Activated CD4-positive, alpha-beta T cell treated with anti-CD3 and anti-CD28 coated beads, Interleukin-2, amount 50 U/mL, for 1 hour (primary cell): Measurements from ENCODE around the gene FIGNL1.

Experiments
- DNase-seq: peaks from one replicate; pipeline ENCODE4 v3.0.0-alpha.2; 2020

Gene FIGNL1

GRCh38 chr7:50427518-50427917, 22.6 kb downstream of the FIGNL1 start:
- DNase-seq, result no peak

DNA sequence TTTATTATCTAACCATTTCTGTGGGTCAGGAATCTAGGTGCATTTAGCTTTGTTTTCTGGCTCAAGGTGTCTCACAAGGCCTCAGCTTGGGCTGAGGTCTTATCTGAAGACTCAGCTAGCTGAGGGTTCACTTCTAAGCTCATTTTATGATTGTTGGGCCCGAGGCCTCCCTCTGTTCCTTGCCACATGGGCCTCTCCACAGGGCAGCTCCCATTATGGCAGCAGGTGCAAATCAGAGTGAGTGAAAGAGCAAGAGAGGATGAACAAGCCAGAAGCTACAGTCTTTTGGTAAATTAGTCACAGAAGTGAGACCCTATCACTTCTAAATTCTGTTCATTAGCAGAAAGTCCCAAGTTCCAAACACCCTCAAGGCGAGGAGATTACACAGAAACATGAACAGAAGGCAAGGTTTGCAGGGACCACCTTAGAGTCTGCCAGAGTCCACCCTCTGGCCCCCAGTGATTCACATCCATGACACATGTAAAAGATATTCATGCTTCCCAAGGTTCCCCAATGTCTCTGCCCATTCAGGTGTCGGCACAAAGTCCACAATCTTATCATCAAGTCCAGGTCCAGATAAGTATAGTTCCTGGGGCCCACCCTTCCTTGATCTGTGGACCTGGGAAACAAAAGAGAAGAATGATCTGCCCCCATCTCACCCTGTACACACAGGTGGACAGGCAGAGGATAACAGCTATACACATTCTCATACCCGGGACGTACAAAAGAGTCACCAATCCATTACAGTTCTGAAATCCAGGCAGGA, 23.7 kb downstream of the FIGNL1 start:
- no peak for DNase-seq

DNA sequence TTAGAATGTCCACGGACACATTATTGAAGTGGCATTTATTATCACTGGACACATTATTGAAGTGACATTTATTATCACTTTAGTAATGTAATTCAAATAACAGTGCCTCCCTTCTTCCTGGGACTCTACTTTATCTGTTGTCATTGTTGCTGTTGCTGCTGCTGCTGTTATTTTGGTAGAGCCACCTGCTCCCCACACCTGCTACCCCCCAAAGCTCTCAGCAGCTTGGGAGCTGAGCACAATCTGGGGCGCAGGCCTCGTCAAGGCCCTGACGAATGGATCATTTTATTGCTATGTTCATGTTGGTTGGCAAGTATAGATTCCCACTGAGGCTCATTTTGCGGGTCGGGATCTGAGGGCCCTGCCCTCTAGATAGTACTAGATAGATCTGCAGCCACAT, 24.8 kb downstream of the FIGNL1 start:
- no peak for DNase-seq

GRCh38 chr7:50423860-50424259, 26.3 kb downstream of the FIGNL1 start:
- no peak for DNase-seq

GRCh38 chr7:50422858-50423257, 27.3 kb downstream of the FIGNL1 start:
- no peak for DNase-seq

- no peak for DNase-seq
Observed at GRCh38 chr7:50421043-50421442, 29.1 kb downstream of the FIGNL1 start.

- no peak for DNase-seq
Observed at GRCh38 chr7:50418526-50419290, 31.4 kb downstream of the FIGNL1 start.

DNA sequence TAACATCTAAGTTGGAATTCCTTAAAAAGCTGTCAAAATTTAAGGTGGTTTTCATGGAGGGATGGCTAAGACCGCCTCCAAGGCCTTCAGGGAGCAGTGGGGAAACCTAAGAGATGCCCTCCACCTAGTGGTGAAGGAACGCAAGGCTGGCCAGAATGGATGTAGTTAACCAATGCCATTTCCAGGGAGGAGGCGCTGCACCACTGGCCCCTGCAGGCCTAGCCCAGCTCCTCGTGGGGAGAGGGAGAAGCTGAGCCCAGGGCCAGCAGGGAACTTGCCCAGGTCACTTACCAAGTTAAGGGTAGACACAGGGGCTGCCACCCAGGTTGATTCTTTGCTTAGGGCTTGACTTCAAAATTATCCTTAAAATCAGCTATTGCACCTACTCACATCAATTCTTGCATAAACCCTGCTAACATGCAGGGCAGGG, 32.0 kb downstream of the FIGNL1 start:
- DNase-seq, result peak; percentile 64

DNA sequence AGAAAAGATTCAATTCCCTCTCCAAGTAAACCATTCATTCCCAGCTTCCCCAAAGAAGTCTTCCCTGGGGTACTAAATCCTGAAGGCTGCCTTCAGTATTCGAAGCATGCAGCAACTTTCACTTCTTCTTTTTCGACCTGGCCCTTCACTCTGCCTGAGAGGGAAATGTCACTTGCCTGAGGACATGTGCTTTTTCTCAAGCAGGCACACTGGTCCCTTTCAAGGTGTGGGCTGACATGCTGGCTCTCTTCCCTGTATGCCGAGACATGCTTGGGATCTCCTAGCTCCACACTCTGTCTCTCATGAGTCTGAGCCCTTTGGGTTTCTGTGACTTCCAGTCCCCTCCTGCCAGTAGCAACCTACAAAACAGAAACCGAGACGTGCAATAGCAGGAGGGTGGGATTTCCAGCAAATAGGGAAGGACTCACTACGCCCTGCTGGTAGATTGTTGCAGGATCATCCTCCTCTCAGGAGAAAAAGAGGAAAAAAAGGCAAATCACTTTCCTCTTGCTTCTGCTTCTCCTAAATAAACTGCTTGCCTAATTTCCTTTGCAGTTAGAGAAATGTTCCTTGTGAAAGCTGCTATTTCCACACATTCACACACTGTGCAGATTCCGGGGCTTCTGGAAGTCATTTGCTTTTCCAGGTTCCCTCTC, 33.5 kb downstream of the FIGNL1 start:
- no peak for DNase-seq

GRCh38 chr7:50415844-50416364, 34.2 kb downstream of the FIGNL1 start:
- DNase-seq, result no peak

GRCh38 chr7:50413561-50413960, 36.6 kb downstream of the FIGNL1 start:
- no peak for DNase-seq

DNA sequence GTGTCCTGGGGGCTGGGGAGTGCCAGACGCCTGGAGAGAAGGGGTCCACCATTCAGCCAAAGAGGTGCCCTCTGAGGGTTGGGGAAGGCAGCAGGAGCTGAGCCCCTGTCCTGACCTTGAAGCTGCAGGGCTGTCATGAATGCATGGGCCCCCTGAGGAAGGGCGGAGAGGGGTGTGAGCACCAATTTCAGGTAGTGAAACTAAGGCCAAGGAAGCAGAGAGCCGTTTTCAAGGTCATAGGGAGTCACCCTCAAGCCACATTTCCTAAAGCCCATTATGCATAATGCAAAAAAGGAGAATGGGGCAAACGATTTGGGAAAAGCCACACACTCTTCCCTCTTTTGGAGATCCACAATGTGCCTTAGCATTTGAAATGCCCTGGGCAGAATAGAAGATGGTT, 37.2 kb downstream of the FIGNL1 start:
- no peak for DNase-seq

DNA sequence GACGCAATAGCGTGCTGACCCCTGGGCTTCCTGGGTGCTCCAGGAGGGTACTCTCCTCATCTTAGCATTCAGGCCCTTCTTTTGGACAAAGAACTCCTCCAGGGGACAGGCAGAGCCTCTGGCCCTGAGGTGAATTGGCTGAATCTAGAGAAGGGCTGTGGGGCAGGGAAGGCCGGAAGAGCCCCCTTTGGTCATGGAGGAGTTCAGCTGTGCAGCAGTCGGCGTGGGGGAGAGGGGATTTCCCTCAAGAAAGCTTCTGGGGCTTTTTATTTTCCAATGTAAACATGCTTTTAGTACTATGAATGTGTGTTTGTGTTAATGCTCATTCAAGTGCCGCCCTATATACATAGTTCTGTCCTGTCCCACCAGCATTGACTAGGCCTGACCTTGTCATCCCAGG, 38.8 kb downstream of the FIGNL1 start:
- no peak for DNase-seq

DNA sequence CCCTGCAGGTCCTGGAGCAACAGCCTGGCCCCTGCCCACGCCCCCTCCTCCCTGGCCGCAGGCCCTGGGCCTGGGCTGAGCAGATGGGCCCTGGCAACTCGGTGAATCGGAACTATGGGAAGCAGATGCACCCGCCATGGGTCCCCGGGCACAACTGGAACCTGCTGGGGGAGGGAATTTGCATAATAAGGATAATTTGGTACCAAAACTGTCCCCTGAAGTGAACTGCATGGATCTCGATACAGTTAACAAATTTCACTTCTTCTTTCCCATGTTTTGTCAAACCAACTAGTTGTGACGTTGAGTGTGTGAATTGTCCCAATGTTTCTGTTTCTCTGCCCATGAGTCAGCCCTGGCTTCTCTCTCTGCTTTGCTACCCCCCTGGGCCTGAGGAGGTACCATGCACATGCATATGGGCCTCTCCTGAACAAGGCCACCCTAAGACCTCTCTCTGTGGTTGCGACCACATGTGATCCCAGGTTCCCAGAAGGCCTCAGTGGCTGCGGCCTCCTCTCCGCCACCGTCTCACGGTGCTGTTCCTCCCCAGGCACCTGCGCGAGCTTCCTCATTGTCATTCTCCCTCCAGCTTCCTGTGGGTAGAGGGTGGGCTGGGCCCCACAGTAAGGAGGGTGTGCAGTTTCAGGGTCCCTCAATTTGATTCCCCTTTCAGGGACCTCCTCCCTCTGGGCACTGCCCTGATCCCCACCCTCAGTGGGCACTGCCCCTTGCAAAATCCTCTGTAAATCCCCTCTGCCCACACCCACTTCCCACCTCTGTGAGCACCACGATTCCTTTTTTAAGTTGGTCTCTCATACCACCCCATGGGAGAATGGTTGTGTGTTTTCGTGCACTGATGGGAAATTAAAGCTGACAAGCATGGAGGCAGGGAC, 40.0 kb downstream of the FIGNL1 start:
- no peak for DNase-seq

GRCh38 chr7:50406935-50407334, 43.2 kb downstream of the FIGNL1 start:
- DNase-seq, result no peak

GRCh38 chr7:50405221-50405620, 44.9 kb downstream of the FIGNL1 start:
- no peak for DNase-seq

DNA sequence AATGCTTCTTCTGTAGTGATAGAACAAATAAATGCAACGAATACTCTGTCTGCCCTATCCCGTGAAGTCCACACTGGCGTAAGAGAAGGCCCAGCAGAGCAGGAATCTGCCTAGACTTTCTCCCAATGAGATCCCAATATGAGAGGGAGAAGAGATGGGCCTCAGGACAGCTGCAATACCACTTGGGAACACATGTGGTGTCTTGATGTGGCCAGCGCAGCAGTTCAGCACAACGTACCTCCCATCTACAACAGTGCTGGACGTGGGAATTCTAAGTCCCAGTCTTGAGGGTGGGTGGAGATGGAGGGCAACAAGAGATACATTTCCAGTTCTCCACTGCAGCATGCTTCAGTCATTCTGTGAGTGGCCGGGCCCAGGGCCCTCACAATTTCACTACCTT, 45.8 kb downstream of the FIGNL1 start:
- DNase-seq, result no peak

DNA sequence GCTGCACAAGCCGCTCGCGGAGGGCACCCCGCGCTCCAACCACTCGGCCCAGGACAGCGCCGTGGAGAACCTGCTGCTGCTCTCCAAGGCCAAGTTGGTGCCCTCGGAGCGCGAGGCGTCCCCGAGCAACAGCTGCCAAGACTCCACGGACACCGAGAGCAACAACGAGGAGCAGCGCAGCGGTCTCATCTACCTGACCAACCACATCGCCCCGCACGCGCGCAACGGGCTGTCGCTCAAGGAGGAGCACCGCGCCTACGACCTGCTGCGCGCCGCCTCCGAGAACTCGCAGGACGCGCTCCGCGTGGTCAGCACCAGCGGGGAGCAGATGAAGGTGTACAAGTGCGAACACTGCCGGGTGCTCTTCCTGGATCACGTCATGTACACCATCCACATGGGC, 50.0 kb downstream of the FIGNL1 start:
- DNase-seq, result no peak

- DNase-seq, result no peak
Observed at GRCh38 chr7:50399635-50400034, 50.5 kb downstream of the FIGNL1 start.

GRCh38 chr7:50399206-50399605, 50.9 kb downstream of the FIGNL1 start:
- DNase-seq, result no peak

DNA sequence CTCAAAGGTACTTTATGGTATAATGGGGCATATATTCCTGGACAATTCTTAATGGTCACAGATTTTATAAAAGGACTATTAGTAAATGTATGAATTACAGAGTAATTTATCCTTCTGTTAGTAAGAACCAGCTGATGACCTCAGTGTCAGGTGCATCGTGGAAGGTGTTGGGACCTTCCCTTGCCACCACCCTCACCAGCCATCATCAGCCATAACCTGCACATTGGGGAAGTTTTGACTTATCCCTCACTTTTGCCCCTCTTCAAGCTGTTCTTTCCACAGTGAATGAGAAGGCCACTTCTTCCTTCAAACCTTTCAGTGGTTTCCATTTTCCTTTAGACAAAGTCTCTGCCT, 52.2 kb downstream of the FIGNL1 start:
- DNase-seq, result no peak

DNA sequence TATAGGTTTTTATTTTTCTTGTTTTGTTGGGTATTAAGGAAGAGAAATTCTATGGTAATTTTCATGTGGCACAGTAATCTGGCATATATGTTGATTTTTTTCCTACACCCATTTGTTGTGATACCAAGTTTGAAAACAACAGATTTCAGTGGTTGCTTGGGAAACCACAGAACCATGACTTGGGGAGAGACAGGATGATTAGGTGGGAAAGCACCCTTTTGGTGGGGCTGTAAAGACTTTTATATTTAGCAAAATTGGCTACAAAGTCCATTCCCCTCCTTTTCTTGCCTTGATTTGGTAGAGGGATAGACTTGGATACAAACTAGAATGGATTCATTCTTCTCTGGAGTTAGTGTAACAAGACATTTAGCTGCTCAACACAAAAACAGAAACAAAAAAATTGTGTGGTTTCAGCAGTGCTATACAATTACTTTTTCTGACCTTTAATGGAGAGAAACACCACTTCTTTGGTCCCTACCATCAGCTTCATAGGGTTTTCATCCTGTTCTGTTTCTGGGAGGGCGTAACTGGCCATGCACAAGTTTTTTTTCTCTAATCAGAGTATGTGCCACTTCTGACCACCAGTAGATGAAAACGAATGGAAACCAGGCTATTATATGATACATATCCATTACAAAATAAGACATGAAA, 52.7 kb downstream of the FIGNL1 start:
- DNase-seq, result no peak
